HCT116 (cell line): ENCODE results near the gene DET1. TPM values are rescaled to one million over a fixed set of nuclear protein-coding genes. Genes with fewer than 3 reads are reported as not detected.

Experiments
- ATAC-seq: fragments of 200-7000 bp; cut with Tn5 transposase; 2 replicates; pipeline ENCODE4 v1.9.1; 2020; ENCODE audit warnings: mild to moderate bottlenecking, moderate library complexity
- BruUV-seq: library from RNA; stranded (reverse); fragments of 400-500 nt; replicated peaks from 2 replicates; lab custom pipeline; 2021; lab: Mats Ljungman, UMichigan
- CTCF ChIA-PET: fragments of 300-600 bp; sonication (Branson Sonifier 250); formaldehyde crosslinking; loops from one replicate; lab custom pipeline; 2021; ENCODE audit warnings: antibody characterized with exemption; lab: Charles Lee
- POLR2A ChIA-PET: fragments of 300-600, 350-600 bp; sonication (Branson Sonifier 250); formaldehyde crosslinking; loops from one replicate; lab custom pipeline; 2021; ENCODE audit warnings: antibody characterized with exemption; lab: Charles Lee
- RAD21 ChIA-PET, 2 experiments: fragments of 300-600 bp; sonication (Branson Sonifier 250); formaldehyde crosslinking; loops; one replicate each; lab custom pipeline; 2023; ENCODE audit warnings: low total read pairs in 2 of 2; ENCODE audit not compliant: uncharacterized antibody in 2 of 2, unreplicated experiment in 2 of 2, low non-redundant PET in 1 of 2; lab: Charles Lee
- DNase-seq: peaks from one replicate; pipeline ENCODE4 v3.0.0-alpha.2; 2010; ENCODE audit warnings: low read depth, low spot score
- H2AFZ ChIP-seq: fragments of 200-600 bp; shearing (Covaris generic), sonication (generic); 2 replicates; pipeline ENCODE4 v1.6.1; 2017; ENCODE audit warnings: low read depth, mixed run types, mixed read lengths, antibody characterized with exemption, low read length; ENCODE audit not compliant: poor library complexity, severe bottlenecking
- H3K27ac ChIP-seq: 2 replicates; pipeline ENCODE4 v1.5.1; 2012; ENCODE audit warnings: low read depth, low read length
- H3K27me3 ChIP-seq: fragments of 200-600 bp; sonication (generic); 2 replicates; pipeline ENCODE4 v1.6.1; 2016; ENCODE audit warnings: mixed run types, low read length, mixed read lengths; ENCODE audit not compliant: insufficient read depth
- H3K36me3 ChIP-seq, 2 experiments: fragments of 200-500 bp in 1 of 2; fragments of 200-600 bp in 1 of 2; sonication (Bioruptor generic) in 1 of 2; sonication (generic) in 1 of 2; 2 replicates each; pipeline versions ENCODE4 v1.5.1 to v1.6.1; 2014 to 2016; ENCODE audit warnings: low read length in 2 of 2, inconsistent platforms in 1 of 2, mixed read lengths in 1 of 2, mixed run types in 1 of 2; ENCODE audit not compliant: insufficient read depth in 2 of 2, control insufficient read depth in 1 of 2
- H3K4me1 ChIP-seq, 2 experiments: fragments of 200-600 bp in 1 of 2; sonication (generic) in 1 of 2; 2 replicates each; pipeline versions ENCODE4 v1.5.1 to v1.6.1; 2012 to 2017; ENCODE audit warnings: low read length in 2 of 2, inconsistent platforms in 1 of 2, mild to moderate bottlenecking in 1 of 2, mixed read lengths in 1 of 2, mixed run types in 1 of 2, moderate library complexity in 1 of 2; ENCODE audit not compliant: insufficient read depth in 2 of 2, control insufficient read depth in 1 of 2
- H3K4me2 ChIP-seq: fragments of 200-600 bp; sonication (generic); 2 replicates; pipeline ENCODE4 v1.6.1; 2017; ENCODE audit warnings: mixed run types, low read length, mixed read lengths
- H3K4me3 ChIP-seq, 2 experiments: fragments of 200-600 bp in 1 of 2; sonication (generic) in 1 of 2; replicated peaks in 1 of 2; 2 replicates each; pipeline ENCODE4 v1.5.1; 2011 to 2016; ENCODE audit warnings: low read length in 2 of 2, control low read depth in 1 of 2, low read depth in 1 of 2, mild to moderate bottlenecking in 1 of 2, mixed read lengths in 1 of 2, mixed run types in 1 of 2
- H3K79me2 ChIP-seq: fragments of 200-600 bp; sonication (generic); 2 replicates; pipeline ENCODE4 v1.6.1; 2017; ENCODE audit warnings: mild to moderate bottlenecking, mixed run types, low read length, moderate library complexity, mixed read lengths; ENCODE audit not compliant: insufficient read depth
- H3K9ac ChIP-seq: fragments of 200-600 bp; sonication (generic); 2 replicates; pipeline ENCODE4 v1.6.1; 2016; ENCODE audit warnings: low read length, mixed read lengths
- H3K9me2 ChIP-seq: fragments of 200-600 bp; sonication (generic), shearing (Covaris generic); 2 replicates; pipeline ENCODE4 v1.6.1; 2017; ENCODE audit warnings: mixed run types, mild to moderate bottlenecking, moderate library complexity; ENCODE audit not compliant: insufficient read depth
- H3K9me3 ChIP-seq, 2 experiments: fragments of 200-500 bp in 1 of 2; fragments of 200-600 bp in 1 of 2; sonication (Bioruptor generic) in 1 of 2; sonication (generic) in 1 of 2; 2 replicates each; pipeline ENCODE4 v1.6.1; 2014 to 2017; ENCODE audit warnings: low read length in 2 of 2, mixed read lengths in 2 of 2, inconsistent platforms in 1 of 2, low read depth in 1 of 2, mild to moderate bottlenecking in 1 of 2, mixed run types in 1 of 2, moderate library complexity in 1 of 2; ENCODE audit not compliant: control insufficient read depth in 1 of 2, insufficient read depth in 1 of 2
- H4K20me1 ChIP-seq: fragments of 200-600 bp; sonication (generic), shearing (Covaris generic); 2 replicates; pipeline ENCODE4 v1.6.1; 2017; ENCODE audit warnings: mixed run types, mild to moderate bottlenecking, moderate library complexity; ENCODE audit not compliant: insufficient read depth
- ATF3 ChIP-seq: IDR thresholded peaks from 2 replicates; pipeline ENCODE4 v1.6.1; 2012
- intact Hi-C: fragments of 100-400 bp; cut with micrococcal nuclease; formaldehyde crosslinking; loops from 2 replicates; pipeline ENCODE4 v1.10.0; 2022
- total RNA-seq: library from RNA; stranded (reverse); gene quantifications from one replicate; pipeline ENCODE4 v1.2.1, GENCODE V29; 2021; ENCODE audit not compliant: unreplicated experiment

DET1 gene
- total RNA-seq, 1 experiment from 2014 or later: 2.5 TPM

- Histone ChIP-seq H3K27me3 (no peaks in the 10 kb centered on the region), H3K9me3 (no peaks in the 10 kb centered on the region), H4K20me1 (no peaks in the 10 kb centered on the region)
- CTCF ChIA-PET: interaction anchor here (0.6 to 1.4 kb wide), 2 partner anchors 9 to 1031 kb away, joined by 4 read pairs; no protein-coding TSS in a partner anchor
- no peak for TF ChIP-seq ATF3
- TF ChIP-seq, all 23 proteins: peak for 0
- Histone ChIP-seq H3K9me2 (no peaks in the 10 kb centered on the region), H3K4me1 (peaks cover 13 to 17% of the 10 kb centered on the region in 2 experiments), H3K27ac (no peak overlapping the region), H3K4me2 (no peak overlapping the region), H2AFZ (no peak overlapping the region), H3K36me3 (peaks cover 34 to 37% of the 10 kb centered on the region in 2 experiments; a peak in 3 of 4 replicates), H3K9ac (no peak overlapping the region), H3K79me2 (peaks cover 54% of the 10 kb centered on the region), H3K4me3 (no peak overlapping the region)
- BruUV-seq: no TSS peak
- ChIA-PET RAD21 (no interaction called here), POLR2A (no interaction called here)
- DNase-seq (no peak), ATAC-seq (no peak)
- intact Hi-C loops: no loop called here
These were observed 82.5 kb downstream of the DET1 start for GRCh38 chr15:88463870-88464532.

Other genes with a start within 250 kb of the DET1 start
- 30.5 TPM for gene MRPL46, start 79.3 kb downstream of the DET1 start, total RNA-seq
- gene MRPS11, start 79.0 kb downstream of the DET1 start, total RNA-seq: 47.4 TPM
- gene AEN, start 74.7 kb upstream of the DET1 start, total RNA-seq: 36.2 TPM
- 11.0 TPM for gene ISG20, start 92.3 kb upstream of the DET1 start, total RNA-seq